IMR-90 (cell line): Measurements from ENCODE around the gene USP47. TPM values are rescaled to one million over a fixed set of nuclear protein-coding genes. Genes with fewer than 3 reads are reported as not detected.

Experiments
- ATAC-seq: fragments of 200-7000 bp; cut with Tn5 transposase; 2 replicates; pipeline ENCODE4 v1.9.1; 2020; ENCODE audit warnings: low read depth, mild to moderate bottlenecking, moderate library complexity
- BruUV-seq: library from RNA; stranded (reverse); fragments of 400-500 nt; replicated peaks from 2 replicates; lab custom pipeline; 2021; lab: Mats Ljungman, UMichigan
- CTCF ChIA-PET: fragments of 300-600 bp; formaldehyde crosslinking; extraction: SDS; loops from one replicate; lab custom pipeline; 2021; ENCODE audit warnings: antibody characterized with exemption; lab: Yijun Ruan, JAX
- POLR2A ChIA-PET: fragments of 300-600 bp; sonication (Branson Sonifier 250); formaldehyde crosslinking; loops from one replicate; lab custom pipeline; 2022; ENCODE audit warnings: antibody characterized with exemption; ENCODE audit not compliant: unreplicated experiment; lab: Charles Lee
- DNase-seq: peaks from one replicate; pipeline ENCODE4 v3.0.0; 2013
- H2AFZ ChIP-seq: replicated peaks from 2 replicates; pipeline ENCODE3; 2013; ENCODE audit warnings: low read length, mild to moderate bottlenecking; ENCODE audit not compliant: poor library complexity
- H2AK5ac ChIP-seq: 2 replicates; pipeline ENCODE4 v1.6.1; 2013; ENCODE audit warnings: low read depth, low read length, inconsistent platforms
- H2AK9ac ChIP-seq: replicated peaks from 2 replicates; pipeline ENCODE3; 2013; ENCODE audit warnings: mild to moderate bottlenecking, low read depth, low read length, moderate library complexity; ENCODE audit not compliant: poor library complexity
- H2BK120ac ChIP-seq: 2 replicates; pipeline ENCODE4 v1.6.1; 2013; ENCODE audit warnings: low read depth, low read length, inconsistent platforms
- H2BK15ac ChIP-seq: 3 replicates; pipeline ENCODE4 v1.6.1; 2013; ENCODE audit warnings: low read depth, low read length, inconsistent platforms
- H2BK20ac ChIP-seq: 2 replicates; pipeline ENCODE4 v1.6.1; 2013; ENCODE audit warnings: low read depth, mild to moderate bottlenecking, inconsistent platforms, low read length, moderate library complexity
- H2BK5ac ChIP-seq: 2 replicates; pipeline ENCODE4 v1.6.1; 2013; ENCODE audit warnings: mild to moderate bottlenecking, low read depth, low read length, inconsistent platforms; ENCODE audit not compliant: poor library complexity, severe bottlenecking
- H3K14ac ChIP-seq: replicated peaks from 2 replicates; pipeline ENCODE4 v1.6.1; 2013; ENCODE audit warnings: low read depth, low read length, inconsistent platforms
- H3K18ac ChIP-seq: 2 replicates; pipeline ENCODE4 v1.6.1; 2013; ENCODE audit warnings: low read depth, low read length, control low read depth
- H3K23ac ChIP-seq: 2 replicates; pipeline ENCODE4 v1.6.1; 2013; ENCODE audit warnings: low read depth, low read length, inconsistent platforms
- H3K27ac ChIP-seq: 2 replicates; pipeline ENCODE4 v1.5.1; 2013; ENCODE audit warnings: mild to moderate bottlenecking, control low read depth, low read length; ENCODE audit not compliant: insufficient read depth
- H3K27me3 ChIP-seq: 2 replicates; pipeline ENCODE4 v1.6.1; 2013; ENCODE audit warnings: low read length; ENCODE audit not compliant: control insufficient read depth, insufficient read depth
- H3K36me3 ChIP-seq: 2 replicates; pipeline ENCODE4 v1.6.1; 2013; ENCODE audit warnings: low read length, mixed read lengths; ENCODE audit not compliant: control insufficient read depth, insufficient read depth
- H3K4ac ChIP-seq: 2 replicates; pipeline ENCODE4 v1.6.1; 2013; ENCODE audit warnings: low read depth, low read length, inconsistent platforms
- H3K4me1 ChIP-seq: 2 replicates; pipeline ENCODE4 v1.6.1; 2013; ENCODE audit warnings: low read length, mixed read lengths; ENCODE audit not compliant: control insufficient read depth, insufficient read depth
- H3K4me2 ChIP-seq: 2 replicates; pipeline ENCODE4 v1.6.1; 2013; ENCODE audit warnings: low read depth, mild to moderate bottlenecking, control low read depth, low read length, moderate library complexity
- H3K4me3 ChIP-seq: 2 replicates; pipeline ENCODE4 v1.5.1; 2013; ENCODE audit warnings: low read depth, mild to moderate bottlenecking, control low read depth, low read length, moderate library complexity; ENCODE audit not compliant: insufficient read depth
- H3K56ac ChIP-seq: 2 replicates; pipeline ENCODE4 v1.6.1; 2013; ENCODE audit warnings: low read length, inconsistent platforms; ENCODE audit not compliant: insufficient read depth; ENCODE audit errors: extremely low read depth
- H3K79me1 ChIP-seq, 2 experiments: 2 replicates each; pipeline ENCODE4 v1.6.1; 2013; ENCODE audit warnings: low read length in 2 of 2, inconsistent platforms in 1 of 2, low read depth in 1 of 2
- H3K9ac ChIP-seq: 2 replicates; pipeline ENCODE4 v1.6.1; 2013; ENCODE audit warnings: low read depth, low read length, control low read depth
- H3K9me1 ChIP-seq: 2 replicates; pipeline ENCODE4 v1.6.1; 2013; ENCODE audit warnings: low read length, inconsistent platforms; ENCODE audit not compliant: insufficient read depth
- H3K9me3 ChIP-seq: 2 replicates; pipeline ENCODE4 v1.6.1; 2013; ENCODE audit warnings: low read length; ENCODE audit not compliant: control insufficient read depth, insufficient read depth
- H4K20me1 ChIP-seq: 2 replicates; pipeline ENCODE4 v1.6.1; 2013; ENCODE audit warnings: low read length, inconsistent platforms; ENCODE audit not compliant: insufficient read depth
- H4K5ac ChIP-seq: 2 replicates; pipeline ENCODE4 v1.6.1; 2013; ENCODE audit warnings: mild to moderate bottlenecking, low read depth, low read length, control low read depth
- H4K8ac ChIP-seq, 2 experiments: 2 replicates each; pipeline ENCODE4 v1.6.1; 2013; ENCODE audit warnings: low read depth in 2 of 2, low read length in 2 of 2, control low read depth in 1 of 2, inconsistent platforms in 1 of 2
- H4K91ac ChIP-seq: 2 replicates; pipeline ENCODE4 v1.6.1; 2013; ENCODE audit warnings: low read depth, low read length, inconsistent platforms; ENCODE audit not compliant: insufficient read depth
- BHLHE40 ChIP-seq: fragments of 150-350 bp; IDR thresholded peaks from 2 replicates; pipeline ENCODE4 v1.6.1; 2016; ENCODE audit warnings: mild to moderate bottlenecking, low read depth, low read length
- CEBPB ChIP-seq: IDR thresholded peaks from 2 replicates; pipeline ENCODE4 v1.6.1; 2012; ENCODE audit warnings: low read depth, low read length, improper control_type of control experiment
- CHD1 ChIP-seq: IDR thresholded peaks from 2 replicates; pipeline ENCODE4 v1.6.1; 2012; ENCODE audit warnings: low read depth, low read length, improper control_type of control experiment
- FOS ChIP-seq: fragments of 150-350 bp; IDR thresholded peaks from 2 replicates; pipeline ENCODE4 v1.6.1; 2016; ENCODE audit warnings: low read depth, low read length
- MAFK ChIP-seq: IDR thresholded peaks from 2 replicates; pipeline ENCODE4 v1.6.1; 2012; ENCODE audit warnings: low read depth, low read length, improper control_type of control experiment
- MAZ ChIP-seq: IDR thresholded peaks from 2 replicates; pipeline ENCODE4 v1.6.1; 2012; ENCODE audit warnings: low read depth, mild to moderate bottlenecking, low read length, improper control_type of control experiment, moderate library complexity, borderline replicate concordance
- MXI1 ChIP-seq: IDR thresholded peaks from 2 replicates; pipeline ENCODE4 v1.6.1; 2012; ENCODE audit warnings: low read depth, mild to moderate bottlenecking, low read length, moderate library complexity, borderline replicate concordance
- NFE2L2 ChIP-seq: fragments of 150-350 bp; IDR thresholded peaks from 2 replicates; pipeline ENCODE4 v1.6.1; 2016; ENCODE audit warnings: low read depth, mild to moderate bottlenecking, low read length
- POLR2A ChIP-seq: IDR thresholded peaks from 2 replicates; pipeline ENCODE4 v1.6.1; 2012; ENCODE audit warnings: mild to moderate bottlenecking, low read depth, low read length
- RAD21 ChIP-seq: IDR thresholded peaks from 2 replicates; pipeline ENCODE4 v1.6.1; 2012; ENCODE audit warnings: low read length, improper control_type of control experiment
- SMC3 ChIP-seq: fragments of 150-350 bp; IDR thresholded peaks from 2 replicates; pipeline ENCODE4 v1.6.1; 2016; ENCODE audit warnings: low read depth, mild to moderate bottlenecking, antibody characterized with exemption, low read length, moderate library complexity
- USF2 ChIP-seq: fragments of 150-350 bp; IDR thresholded peaks from 2 replicates; pipeline ENCODE4 v1.6.1; 2017; ENCODE audit warnings: mild to moderate bottlenecking, antibody characterized with exemption, low read length, low read depth
- WGBS, 2 experiments: methylation state at CpG; one replicate each; pipeline versions ENCODE4 v1.1.5 to v1.1.7; 2013; ENCODE audit warnings: missing lambda C conversion rate in 2 of 2; ENCODE audit not compliant: insufficient read length in 1 of 2; ENCODE audit errors: extremely low coverage in 2 of 2; 5-methylcytosine and 5-hydroxymethylcytosine counted together
- dilution Hi-C: fragments of 300-500 bp; cut with HindIII; formaldehyde crosslinking; loops from one replicate; pipeline ENCODE4 v1.14.3; 2018; ENCODE audit warnings: low sequenced_read_pairs; ENCODE audit not compliant: unreplicated experiment
- in situ Hi-C: fragments of 300-500 bp; cut with MboI; formaldehyde crosslinking; loops from 3 replicates; pipeline ENCODE4 v1.14.3; 2019; ENCODE audit warnings: low sequenced_read_pairs, inconsistent platforms, mixed read lengths
- intact Hi-C: fragments of 100-400 bp; cut with micrococcal nuclease; formaldehyde crosslinking; loops from 2 replicates; pipeline ENCODE4 v1.10.0; 2022
- polyA plus RNA-seq, 3 experiments: library from polyadenylated mRNA; depleted of rRNA; stranded (reverse); fragments of >200 nt; gene quantifications; 2 replicates each; pipeline ENCODE4 v1.2.3, GENCODE V29; 2012; ENCODE audit warnings: low replicate concordance in 1 of 3
- total RNA-seq: library from RNA; depleted of rRNA; stranded (reverse); fragments of >200 nt; gene quantifications from 2 replicates; pipeline ENCODE4 v1.2.3, GENCODE V29; 2012
- TF ChIP-seq, protein P1 (sequence below): fragments of 150-350 bp; IDR thresholded peaks from 2 replicates; pipeline ENCODE4 v1.6.1; 2016; ENCODE audit warnings: low read depth, mild to moderate bottlenecking, low read length, moderate library complexity, borderline replicate concordance

The USP47 gene
- total and polyA plus RNA-seq, 2 of the 4 experiments (the other 2 are of a cell fraction) = 15.0 to 110 TPM

- TF ChIP-seq USF2 = no peak
- no peak for TF ChIP-seq NFE2L2
- TF ChIP-seq MAFK = no peak
Measured at GRCh38 chr11:11798586-11799438, 43.0 kb upstream of the USP47 start (continued).

GRCh38 chr11:11805228-11805627 lies 36.5 kb upstream of the USP47 start:
- in situ Hi-C loops = no loop called here
- no CpG with 5 or more reads among the region's 1 CpG for WGBS, 2 experiments
- H3K4me2 ChIP-seq = no peak overlapping the region
- H3K4me3 ChIP-seq = no peak overlapping the region
- H3K9ac ChIP-seq = no peak overlapping the region
- no peak overlapping the region for H3K56ac ChIP-seq
- DNase-seq (no peak), ATAC-seq (no peak)
- H3K18ac ChIP-seq = no peak overlapping the region
- H3K36me3 ChIP-seq = no peaks in the 10 kb centered on the region
- H2BK15ac ChIP-seq = no peak overlapping the region
- H3K27ac ChIP-seq = no peak overlapping the region
- no TSS peak for BruUV-seq
- H3K9me1 ChIP-seq = peaks cover 5% of the 10 kb centered on the region; the same call in 1 of the 2 replicates
- H3K23ac ChIP-seq = no peak overlapping the region
- CTCF ChIA-PET = interaction anchor here (0.6 kb wide), 1 partner anchor 37 kb away, joined by 4 read pairs; the partner anchor contains the start of gene USP47
- no peak overlapping the region for H2BK5ac ChIP-seq
- no peak overlapping the region for H3K14ac ChIP-seq
- H3K4ac ChIP-seq = no peak overlapping the region
- no peak overlapping the region for H4K5ac ChIP-seq
- no peak overlapping the region for H2AK9ac ChIP-seq
- no peak overlapping the region for H2AFZ ChIP-seq
- H2AK5ac ChIP-seq = no peak overlapping the region
- H3K79me1 ChIP-seq = no peaks in the 10 kb centered on the region
- dilution Hi-C loops = no loop called here
- H4K91ac ChIP-seq = no peak overlapping the region
- no peaks in the 10 kb centered on the region for H3K27me3 ChIP-seq
- POLR2A ChIA-PET = interaction anchor here (0.6 kb wide), 1 partner anchor 1027 kb away, joined by 3 read pairs; no protein-coding TSS in a partner anchor
- peaks cover 7% of the 10 kb centered on the region for H3K4me1 ChIP-seq
- H3K9me3 ChIP-seq = no peaks in the 10 kb centered on the region
- intact Hi-C loops = no loop called here
- H2BK120ac ChIP-seq = no peak overlapping the region
- H4K20me1 ChIP-seq = no peaks in the 10 kb centered on the region
- H2BK20ac ChIP-seq = no peak overlapping the region
- H4K8ac ChIP-seq = no peak overlapping the region
- no peak for TF ChIP-seq BHLHE40
- no peak for TF ChIP-seq MAZ
- TF ChIP-seq SMC3 = no peak
- TF ChIP-seq CEBPB = no peak
- TF ChIP-seq RAD21 = no peak
- TF ChIP-seq POLR2A = no peak
- TF ChIP-seq, protein P1, sequence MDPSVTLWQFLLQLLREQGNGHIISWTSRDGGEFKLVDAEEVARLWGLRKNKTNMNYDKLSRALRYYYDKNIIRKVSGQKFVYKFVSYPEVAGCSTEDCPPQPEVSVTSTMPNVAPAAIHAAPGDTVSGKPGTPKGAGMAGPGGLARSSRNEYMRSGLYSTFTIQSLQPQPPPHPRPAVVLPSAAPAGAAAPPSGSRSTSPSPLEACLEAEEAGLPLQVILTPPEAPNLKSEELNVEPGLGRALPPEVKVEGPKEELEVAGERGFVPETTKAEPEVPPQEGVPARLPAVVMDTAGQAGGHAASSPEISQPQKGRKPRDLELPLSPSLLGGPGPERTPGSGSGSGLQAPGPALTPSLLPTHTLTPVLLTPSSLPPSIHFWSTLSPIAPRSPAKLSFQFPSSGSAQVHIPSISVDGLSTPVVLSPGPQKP = no peak
- TF ChIP-seq MAFK = no peak
- TF ChIP-seq FOS = no peak
- no peak for TF ChIP-seq USF2
- TF ChIP-seq MXI1 = no peak
- no peak for TF ChIP-seq NFE2L2
- no peak for TF ChIP-seq CHD1
